ENCODE data around the gene PDXK. TPM values are rescaled to one million over a fixed set of nuclear protein-coding genes. Genes with fewer than 3 reads are reported as not detected.

The PDXK gene
- total and polyA plus RNA-seq, 2 of the 8 experiments (the other 6 are each of a cell fraction or from before 2014, with no cell fraction given): 78.0 to 112 TPM

GRCh38 chr21:43755820-43756594, 37.1 kb downstream of the PDXK start (continued):
- TF ChIP-seq CHD7 (IDR thresholded peaks at IDR 0.05; ENCODE audit: insufficient replicate concordance, low read length) (no peak), MAX (IDR thresholded peaks at IDR 0.05) (no peak), BRCA1 (IDR thresholded peaks at IDR 0.05; ENCODE audit: low read depth, low read length) (no peak), EP300 (IDR thresholded peaks at IDR 0.05; ENCODE audit: borderline replicate concordance in 1 of 2, low read depth in 2 of 2, low read length in 2 of 2) (no peak), RFX5 (IDR thresholded peaks at IDR 0.05; ENCODE audit: borderline replicate concordance, low read depth, low read length) (no peak), CREB1 (IDR thresholded peaks at IDR 0.05) (no peak), RAD21 (IDR thresholded peaks at IDR 0.05 in 1 of 2, conservative IDR thresholded peaks at IDR 0.05 in 1 of 2; ENCODE audit: low read depth in 2 of 2, low read length in 2 of 2) (no peak), RXRA (IDR thresholded peaks at IDR 0.05; ENCODE audit: insufficient read depth, low read depth, low read length) (no peak), BCL11A (IDR thresholded peaks at IDR 0.05; ENCODE audit: low read depth in 2 of 2, low read length in 2 of 2) (no peak)

Measured in H1 (cell line).